Vagina (tissue), 2 donors: ENCODE measurements around the gene DSCAML1.

Source experiments
- CTCF ChIP-seq, 3 experiments: fragments of 450-650 bp in 2 of 3; fragments of 200-600 bp in 1 of 3; sonication (generic) in 1 of 3; IDR thresholded peaks; one replicate each; pipeline ENCODE4 v1.5.1; 2017 to 2019; ENCODE audit warnings: antibody characterized with exemption in 3 of 3, mild to moderate bottlenecking in 2 of 3, moderate library complexity in 2 of 3
- POLR2A ChIP-seq, 2 donors: fragments of 450-650 bp; IDR thresholded peaks; one replicate each; pipeline ENCODE4 v1.6.1; 2017; ENCODE audit warnings: antibody characterized with exemption in 2 of 2, mild to moderate bottlenecking in 2 of 2, moderate library complexity in 2 of 2
- POLR2AphosphoS5 ChIP-seq, 2 donors: sonication (generic); formaldehyde crosslinking; IDR thresholded peaks; one replicate each; pipeline ENCODE4 v1.9.0; 2017; ENCODE audit warnings: antibody characterized with exemption in 2 of 2, mild to moderate bottlenecking in 2 of 2, low read depth in 1 of 2; ENCODE audit not compliant: insufficient read depth in 1 of 2

- TF ChIP-seq CTCF (IDR thresholded peaks at IDR 0.05) (no peak), POLR2A (IDR thresholded peaks at IDR 0.05) (no peak), POLR2AphosphoS5 (IDR thresholded peaks at IDR 0.05; ENCODE audit: insufficient read depth in 1 of 2, low read depth in 1 of 2) (no peak)
Measured at GRCh38 chr11:117818041-117818873, 21.2 kb upstream of the DSCAML1 start.
